ENCODE data around the gene SLC27A1.
A peak's percentile ranks its signal among the peaks of the same experiment; 100 is the strongest.
"Not testable (repeated sequence)": the region's sequence is repeated elsewhere in the genome, so short reads cannot be mapped to it uniquely, and the experiment has no call there.

SLC27A1 gene

DNA sequence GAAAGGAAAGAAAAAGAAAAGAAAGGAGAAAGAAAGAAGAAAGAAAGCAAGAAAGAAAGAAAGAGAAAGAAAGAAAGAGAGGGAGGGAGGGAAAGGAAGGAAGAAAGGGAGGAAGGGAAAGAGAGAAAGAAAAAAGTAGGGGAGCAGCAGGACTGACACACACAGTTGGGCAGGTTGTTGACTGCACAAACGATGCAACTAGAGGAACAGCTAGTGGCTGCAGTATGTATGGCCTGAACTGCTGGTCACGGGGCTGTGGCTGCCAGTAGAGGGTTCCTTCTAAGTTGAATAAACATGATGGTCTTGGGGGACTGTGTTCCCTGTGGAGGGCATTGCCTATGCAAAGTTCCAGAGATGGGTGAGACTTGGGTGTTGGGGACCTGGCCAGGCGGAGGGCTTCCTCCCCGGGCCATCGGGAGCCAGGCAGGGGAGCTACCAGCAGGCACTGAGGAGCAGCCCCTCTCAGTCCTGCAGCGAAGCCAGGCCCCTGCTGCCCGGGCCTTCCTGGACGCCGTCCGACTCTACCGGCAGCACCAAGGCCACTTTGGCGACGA is 68.4 kb downstream of the SLC27A1 start:
- no peak for DNase-seq (ENCODE audit: insufficient read length, low spot score)
- FAIRE-seq: no peak

DNA sequence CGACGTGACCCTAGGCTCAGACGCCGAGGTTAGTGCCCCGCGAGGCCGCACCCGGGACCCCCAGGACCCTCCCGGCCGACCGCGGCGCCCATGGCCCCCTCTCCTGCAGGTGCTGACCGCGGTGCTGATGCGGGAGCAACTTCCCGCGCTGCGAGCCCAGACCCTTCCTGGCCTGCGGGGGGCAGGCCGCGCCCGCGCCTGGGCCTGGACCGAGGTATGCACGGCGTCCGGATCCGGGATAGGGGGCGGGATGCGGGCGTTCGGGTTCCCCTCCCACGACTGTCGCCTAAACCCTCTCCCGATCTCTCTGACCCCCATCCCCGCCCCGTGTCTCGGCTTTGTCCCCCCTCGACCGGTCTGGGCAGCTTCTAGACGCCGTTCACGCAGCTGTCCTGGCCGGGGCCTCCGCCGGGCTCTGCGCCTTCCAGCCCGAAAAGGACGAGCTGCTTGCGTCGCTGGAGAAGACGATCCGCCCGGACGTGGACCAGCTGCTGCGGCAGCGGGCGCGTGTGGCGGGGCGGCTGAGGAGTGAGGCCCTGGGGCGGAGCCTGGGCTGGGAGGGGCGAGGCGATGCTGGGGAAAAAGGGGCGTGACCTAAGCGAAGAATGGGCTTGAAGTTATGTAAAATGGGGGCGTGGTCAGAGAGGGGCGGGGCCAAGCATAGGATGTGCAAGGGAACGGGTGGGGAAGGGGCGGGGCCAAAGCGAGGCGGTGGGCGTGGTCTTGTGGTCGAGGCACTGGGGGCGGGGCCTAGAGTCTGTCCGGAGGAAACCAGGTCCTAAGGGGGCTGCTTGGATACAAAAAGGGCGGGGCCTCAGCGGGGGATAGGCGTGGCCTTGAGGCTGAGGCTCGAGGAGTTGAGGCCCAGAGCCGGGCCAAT is 69.2 kb downstream of the SLC27A1 start:
- DNase-seq (ENCODE audit: insufficient read length, low spot score): peak; percentile 70
- 0 out of 2 replicates have a peak, but pooled peaks have one; percentile 9 for TF ChIP-seq POLR2A (IDR thresholded peaks at IDR 0.05; ENCODE audit: low read depth, low read length)
- no peak for FAIRE-seq

More for the DNA sequence above, 68.4 kb downstream of the SLC27A1 start:
- TF ChIP-seq POLR2A (IDR thresholded peaks at IDR 0.05; ENCODE audit: low read depth, low read length): no peak

DNA sequence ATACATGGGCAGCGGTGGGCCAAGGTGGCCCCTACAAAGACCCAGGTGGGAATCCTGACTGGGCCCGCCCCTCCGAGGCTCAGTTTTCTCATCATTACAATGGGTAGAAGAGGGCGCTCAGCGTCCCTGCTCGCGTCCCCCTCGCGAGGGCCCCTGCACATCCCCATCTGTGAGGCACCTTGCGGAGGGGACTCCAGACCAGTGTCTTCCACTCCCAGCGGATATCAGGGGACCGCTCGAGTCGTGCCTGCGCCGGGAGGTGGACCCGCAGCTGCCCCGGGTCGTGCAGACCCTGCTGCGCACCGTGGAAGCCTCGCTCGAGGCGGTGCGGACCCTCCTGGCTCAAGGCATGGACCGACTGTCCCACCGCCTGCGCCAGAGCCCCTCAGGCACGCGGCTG is 69.8 kb downstream of the SLC27A1 start:
- FAIRE-seq (no peak), DNase-seq (ENCODE audit: insufficient read length, low spot score) (no peak)
- TF ChIP-seq POLR2A (IDR thresholded peaks at IDR 0.05; ENCODE audit: low read depth, low read length): no peak

DNA sequence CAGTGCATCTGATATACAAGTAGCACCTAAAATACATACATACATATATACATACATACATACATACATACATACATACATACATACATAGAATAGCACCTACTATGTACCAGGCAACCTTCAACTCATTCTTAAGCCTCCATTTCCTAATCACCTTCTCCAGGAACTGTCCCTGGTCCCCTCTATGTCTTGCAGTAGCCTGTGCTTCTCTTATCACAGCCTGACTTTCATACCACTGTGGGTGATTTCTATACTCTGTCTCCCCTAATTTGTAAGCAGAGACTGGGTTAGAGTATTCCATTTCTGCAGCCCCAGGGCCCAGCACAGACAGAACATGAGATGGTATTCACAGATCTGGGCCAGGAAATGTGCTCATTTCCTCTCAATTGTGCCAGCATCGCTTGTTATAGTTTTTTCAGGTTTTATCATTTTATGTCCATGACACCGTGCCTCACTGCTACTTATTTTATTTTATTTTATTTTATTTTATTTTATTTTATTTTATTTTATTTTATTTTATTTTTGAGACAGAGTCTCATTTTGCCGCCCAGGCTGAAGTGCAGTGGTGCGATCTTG is 70.9 kb downstream of the SLC27A1 start:
- FAIRE-seq: no peak
- TF ChIP-seq POLR2A (IDR thresholded peaks at IDR 0.05; ENCODE audit: low read depth, low read length): no peak
- no peak for DNase-seq (ENCODE audit: insufficient read length, low spot score)

DNA sequence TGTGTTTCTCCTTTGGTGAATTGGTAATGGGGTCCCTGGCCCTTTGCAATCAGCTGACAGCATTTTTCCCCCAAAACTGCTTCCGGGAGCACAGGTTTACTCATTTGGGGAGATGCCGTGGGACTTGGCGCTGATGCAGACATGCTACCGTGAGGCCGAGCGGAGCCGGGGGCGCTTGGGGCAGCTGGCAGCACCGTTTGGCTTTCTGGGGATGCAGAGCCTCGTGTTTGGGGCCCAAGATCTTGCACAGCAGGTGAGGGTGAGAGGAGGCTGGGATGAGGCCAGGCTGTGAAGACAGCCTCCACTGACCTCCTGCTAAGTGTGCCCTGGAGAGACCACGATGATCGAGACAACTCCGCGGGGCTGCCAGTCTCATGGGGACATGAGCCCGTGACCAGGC is 71.7 kb downstream of the SLC27A1 start:
- TF ChIP-seq POLR2A (IDR thresholded peaks at IDR 0.05; ENCODE audit: low read depth, low read length): no peak
- FAIRE-seq: no peak
- DNase-seq (ENCODE audit: insufficient read length, low spot score): no peak

DNA sequence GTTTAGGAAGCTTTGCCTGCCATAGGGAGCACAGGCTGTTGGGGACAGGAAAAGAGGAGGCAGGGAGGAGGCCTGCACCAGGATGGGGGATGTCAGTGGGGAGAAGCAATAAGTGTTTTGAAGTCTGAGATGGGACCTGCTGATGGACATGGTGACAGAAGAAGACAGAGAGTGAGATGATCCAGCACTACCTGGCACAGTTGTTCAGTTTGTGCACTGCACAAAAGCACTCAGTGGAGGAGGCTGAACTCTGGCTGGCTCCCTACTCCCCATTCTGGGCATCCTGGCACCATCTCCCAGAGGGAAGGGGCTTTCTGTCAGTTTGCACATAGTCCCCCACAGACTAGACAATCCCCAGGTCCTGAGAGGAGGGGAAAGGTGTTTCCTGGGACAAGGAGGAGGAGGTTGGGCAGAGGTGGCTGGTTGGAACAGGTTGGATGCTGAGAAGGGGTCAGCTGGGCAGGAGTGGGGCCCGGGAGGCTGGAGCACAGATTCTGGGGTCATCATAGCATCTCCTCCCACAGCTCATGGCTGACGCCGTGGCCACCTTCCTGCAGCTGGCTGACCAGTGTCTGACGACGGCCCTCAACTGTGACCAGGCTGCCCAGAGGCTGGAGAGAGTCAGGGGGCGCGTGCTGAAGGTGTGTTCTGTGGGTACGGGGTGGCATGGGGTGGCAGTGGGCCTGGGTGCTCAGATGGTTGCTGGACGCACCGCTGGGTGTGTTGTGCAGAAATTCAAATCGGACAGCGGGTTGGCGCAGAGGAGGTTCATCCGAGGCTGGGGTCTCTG is 72.7 kb downstream of the SLC27A1 start:
- no peak for TF ChIP-seq POLR2A (IDR thresholded peaks at IDR 0.05; ENCODE audit: low read depth, low read length)
- FAIRE-seq (no peak), DNase-seq (ENCODE audit: insufficient read length, low spot score) (no peak)

DNA sequence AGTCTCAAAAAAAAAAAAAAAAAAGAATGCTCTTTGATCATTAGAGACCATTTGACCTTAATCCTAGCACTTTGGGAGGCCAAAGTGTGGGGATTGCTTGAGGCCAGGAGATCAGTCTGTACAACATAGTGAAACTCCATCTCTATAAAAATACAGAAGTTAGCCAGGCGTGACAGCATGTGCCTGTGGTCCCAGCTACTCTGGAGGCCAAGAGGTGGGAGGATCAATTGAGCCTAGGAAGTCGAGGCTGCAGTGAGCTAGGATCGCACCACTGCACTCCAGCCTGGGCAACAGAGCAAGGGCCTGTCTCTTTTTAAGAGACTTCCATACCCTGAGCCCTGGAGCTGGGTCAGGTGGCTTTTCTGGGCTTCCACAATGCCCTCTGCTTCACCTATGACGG is 73.7 kb downstream of the SLC27A1 start:
- no peak for FAIRE-seq

DNA sequence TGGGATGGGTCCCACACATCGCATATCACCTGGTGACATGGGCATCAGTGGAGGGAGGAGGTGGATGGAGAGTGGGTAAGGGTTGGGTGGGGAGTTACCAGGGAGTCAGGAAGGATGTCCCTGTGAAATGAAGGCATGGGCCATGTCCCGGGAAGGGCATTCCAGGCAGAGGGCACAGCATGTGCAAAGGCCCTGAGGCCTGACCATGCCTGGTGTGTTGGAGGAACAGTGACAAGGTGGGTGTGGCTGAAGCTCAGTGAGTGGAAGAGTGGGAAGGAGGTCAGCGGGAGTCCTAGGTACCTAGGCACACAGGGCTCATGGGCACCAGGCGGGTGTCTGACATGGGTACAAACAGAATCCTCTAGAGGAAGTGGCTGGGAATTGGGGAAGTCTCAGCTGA is 74.1 kb downstream of the SLC27A1 start:
- DNase-seq (ENCODE audit: insufficient read length, low spot score): no peak
- TF ChIP-seq POLR2A (IDR thresholded peaks at IDR 0.05; ENCODE audit: low read depth, low read length): no peak
- no peak for FAIRE-seq

More for the DNA sequence above, 73.7 kb downstream of the SLC27A1 start:
- no peak for DNase-seq (ENCODE audit: insufficient read length, low spot score)
- TF ChIP-seq POLR2A (IDR thresholded peaks at IDR 0.05; ENCODE audit: low read depth, low read length): no peak

DNA sequence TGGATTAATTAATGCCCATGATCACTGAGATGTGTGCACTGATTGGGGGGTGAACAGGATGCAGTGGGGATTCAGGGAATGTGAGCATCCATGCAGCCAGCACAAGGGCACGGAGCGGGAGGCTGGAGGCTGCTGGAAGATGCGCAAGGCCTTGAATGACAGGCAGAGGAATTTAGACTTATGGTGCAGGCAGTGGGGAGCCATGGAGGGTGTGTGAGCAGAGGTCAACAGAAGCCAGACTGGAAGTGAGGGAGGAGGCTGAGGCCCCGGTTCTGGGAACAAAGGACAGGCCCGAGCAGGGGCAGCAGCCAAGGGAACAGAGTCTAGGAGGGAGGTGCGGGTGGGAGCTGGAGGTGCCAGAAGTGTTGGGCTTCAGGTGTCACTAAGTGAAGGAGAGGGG is 77.8 kb downstream of the SLC27A1 start:
- no peak for DNase-seq (ENCODE audit: insufficient read length, low spot score)
- FAIRE-seq: no peak
- no peak for TF ChIP-seq POLR2A (IDR thresholded peaks at IDR 0.05; ENCODE audit: low read depth, low read length)

DNA sequence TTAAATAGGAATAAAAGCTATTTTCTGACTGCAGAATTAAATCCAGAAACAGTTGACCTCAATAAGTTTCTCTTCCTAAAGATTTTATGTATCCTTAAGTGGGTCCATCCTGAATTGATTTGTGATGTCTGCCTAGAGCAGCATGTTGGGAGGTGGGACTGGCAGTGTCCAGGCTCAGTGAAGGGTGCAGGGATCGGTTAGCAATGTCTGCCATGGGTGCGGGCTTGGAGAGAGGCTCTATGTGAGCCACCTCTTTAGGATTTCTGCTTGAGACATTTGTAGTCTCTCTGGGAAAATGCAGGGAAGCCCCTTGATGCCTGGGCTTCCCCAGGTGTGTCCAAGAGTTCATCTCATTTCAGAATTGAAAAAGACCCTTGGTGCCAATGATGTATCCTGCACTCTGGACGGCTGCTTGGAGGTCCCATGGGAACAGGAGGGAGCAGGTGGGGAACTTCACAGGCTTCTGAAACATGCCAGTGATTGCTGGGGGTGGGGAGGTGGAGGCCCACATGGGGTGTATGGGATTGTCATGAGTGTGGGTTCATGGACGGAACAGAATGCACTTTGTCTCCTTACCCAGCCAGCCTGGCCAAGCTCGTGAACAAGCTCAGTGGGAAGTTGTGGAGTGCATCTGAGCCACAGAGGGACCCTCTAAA is 78.9 kb downstream of the SLC27A1 start:
- FAIRE-seq (no peak), DNase-seq (ENCODE audit: insufficient read length, low spot score) (no peak)
- TF ChIP-seq POLR2A (IDR thresholded peaks at IDR 0.05; ENCODE audit: low read depth, low read length): no peak

DNA sequence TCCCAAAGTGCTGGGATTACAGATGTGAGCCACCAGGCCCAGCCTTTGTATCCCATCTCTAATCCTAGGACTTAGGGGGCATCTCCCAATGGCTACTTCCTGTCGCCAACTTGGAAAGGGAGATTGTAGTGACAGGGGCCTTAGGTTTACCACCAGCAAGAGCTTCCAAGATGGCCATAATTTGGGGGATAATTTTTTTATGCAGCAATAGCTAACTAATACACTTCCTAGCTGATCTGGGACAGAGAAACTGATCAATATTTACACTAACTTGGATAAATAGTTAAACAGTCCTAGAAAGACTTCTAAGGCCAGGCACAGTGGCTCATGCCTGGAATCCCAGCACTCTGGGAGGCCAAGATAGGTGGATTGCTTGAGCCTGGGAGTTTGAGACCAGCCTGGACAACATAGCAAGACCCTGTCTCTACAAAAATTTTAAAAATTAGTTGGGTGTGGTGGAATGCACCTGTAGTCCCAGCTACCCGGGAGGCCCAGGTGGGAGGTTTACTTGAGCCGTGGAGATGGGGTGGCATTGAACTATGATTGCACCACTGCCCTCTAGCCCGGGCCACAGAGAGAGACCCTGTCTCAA is 79.8 kb downstream of the SLC27A1 start:
- FAIRE-seq (no peak), DNase-seq (ENCODE audit: insufficient read length, low spot score) (no peak)
- no peak for TF ChIP-seq POLR2A (IDR thresholded peaks at IDR 0.05; ENCODE audit: low read depth, low read length)

DNA sequence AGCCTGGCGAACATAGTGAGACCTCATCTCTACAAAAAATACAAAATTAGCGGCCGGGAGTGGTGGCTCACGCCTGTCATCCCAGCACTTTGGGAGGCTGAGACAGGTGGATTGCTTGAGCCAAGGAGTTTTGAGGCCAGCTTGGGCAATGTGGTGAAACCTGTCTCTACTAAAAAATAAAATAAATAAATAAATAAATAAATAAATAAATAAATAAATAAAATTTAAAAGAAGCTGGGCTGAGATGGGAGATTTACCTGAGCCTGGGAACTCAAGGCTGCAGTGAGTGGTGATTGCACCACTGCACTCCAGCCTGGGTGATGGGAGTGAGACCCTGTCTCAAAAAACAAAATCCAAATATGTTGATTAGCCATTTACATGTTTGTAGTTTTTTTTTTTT is 82.4 kb downstream of the SLC27A1 start:
- not testable (repeated sequence) for FAIRE-seq

DNA sequence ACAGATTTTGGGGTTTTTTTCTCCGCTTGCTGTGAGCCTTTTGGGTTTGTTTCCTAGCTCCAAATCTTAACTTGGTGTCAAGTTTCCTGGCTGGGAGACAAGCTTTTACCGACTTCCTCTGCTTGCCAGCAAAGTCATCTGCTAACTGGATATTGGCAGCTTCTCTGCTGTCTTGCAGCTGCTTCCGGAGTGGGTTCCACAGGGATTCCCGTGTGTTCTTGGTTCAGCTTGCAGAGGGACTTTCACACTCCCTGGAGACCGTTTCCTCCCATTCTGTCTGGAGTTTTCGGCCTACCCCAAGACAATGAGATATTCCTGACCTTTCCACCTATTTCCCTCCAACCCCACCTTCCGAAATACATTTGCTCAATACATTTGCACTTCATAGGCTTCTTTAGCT is 82.9 kb downstream of the SLC27A1 start:
- DNase-seq (ENCODE audit: insufficient read length, low spot score) (no peak), FAIRE-seq (peak; percentile 67)
- no peak for TF ChIP-seq POLR2A (IDR thresholded peaks at IDR 0.05; ENCODE audit: low read depth, low read length)

More for the DNA sequence above, 82.4 kb downstream of the SLC27A1 start:
- not testable (repeated sequence) for DNase-seq (ENCODE audit: insufficient read length, low spot score)

Data from H54 (cell line).